ENCODE data around the gene ZBTB16.

DNA sequence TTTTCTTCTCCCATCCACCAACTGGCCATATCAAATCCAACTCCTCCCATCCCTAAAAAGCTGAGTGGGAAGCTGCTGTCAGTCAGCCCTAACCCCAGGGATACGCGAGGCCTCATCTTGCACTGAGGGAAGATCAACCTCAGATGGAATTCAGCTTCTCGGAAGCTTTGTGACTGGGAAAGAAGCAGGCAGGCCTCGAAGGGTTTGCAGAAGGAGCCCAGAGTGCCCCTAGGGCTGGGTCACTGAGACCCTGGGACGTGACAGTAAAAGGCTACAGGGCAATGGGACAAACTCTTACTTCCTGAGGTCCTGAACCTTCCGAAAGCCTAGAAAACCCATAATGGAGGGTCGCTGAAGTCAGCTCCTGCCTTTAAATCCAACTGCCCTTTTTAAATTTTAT is 202.3 kb downstream of the ZBTB16 start:
- no peak for TF ChIP-seq MAX (IDR thresholded peaks at IDR 0.05; ENCODE audit: insufficient read depth, insufficient read length)
- no peak for TF ChIP-seq FOS (IDR thresholded peaks at IDR 0.05; ENCODE audit: borderline replicate concordance, insufficient read depth, low read length)
- TF ChIP-seq, protein P1, sequence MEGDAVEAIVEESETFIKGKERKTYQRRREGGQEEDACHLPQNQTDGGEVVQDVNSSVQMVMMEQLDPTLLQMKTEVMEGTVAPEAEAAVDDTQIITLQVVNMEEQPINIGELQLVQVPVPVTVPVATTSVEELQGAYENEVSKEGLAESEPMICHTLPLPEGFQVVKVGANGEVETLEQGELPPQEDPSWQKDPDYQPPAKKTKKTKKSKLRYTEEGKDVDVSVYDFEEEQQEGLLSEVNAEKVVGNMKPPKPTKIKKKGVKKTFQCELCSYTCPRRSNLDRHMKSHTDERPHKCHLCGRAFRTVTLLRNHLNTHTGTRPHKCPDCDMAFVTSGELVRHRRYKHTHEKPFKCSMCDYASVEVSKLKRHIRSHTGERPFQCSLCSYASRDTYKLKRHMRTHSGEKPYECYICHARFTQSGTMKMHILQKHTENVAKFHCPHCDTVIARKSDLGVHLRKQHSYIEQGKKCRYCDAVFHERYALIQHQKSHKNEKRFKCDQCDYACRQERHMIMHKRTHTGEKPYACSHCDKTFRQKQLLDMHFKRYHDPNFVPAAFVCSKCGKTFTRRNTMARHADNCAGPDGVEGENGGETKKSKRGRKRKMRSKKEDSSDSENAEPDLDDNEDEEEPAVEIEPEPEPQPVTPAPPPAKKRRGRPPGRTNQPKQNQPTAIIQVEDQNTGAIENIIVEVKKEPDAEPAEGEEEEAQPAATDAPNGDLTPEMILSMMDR (IDR thresholded peaks at IDR 0.05; ENCODE audit: extremely low read depth in 1 of 2, insufficient read depth in 1 of 2, low read depth in 1 of 2, low read length in 2 of 2), result no peak

Data from endothelial cell of umbilical vein (primary cell).